Panc1 (cell line): ENCODE measurements around the gene NXPH4. TPM values are rescaled to one million over a fixed set of nuclear protein-coding genes. Genes with fewer than 3 reads are reported as not detected.

Experiments used
- ATAC-seq: fragments of 200-7000 bp; cut with Tn5 transposase; 2 replicates; pipeline ENCODE4 v1.9.1; 2020; ENCODE audit warnings: mild to moderate bottlenecking, moderate library complexity
- BruUV-seq: library from RNA; stranded (reverse); fragments of 400-500 nt; replicated peaks from 2 replicates; lab custom pipeline; 2021; lab: Mats Ljungman, UMichigan
- CTCF ChIA-PET: fragments of 300-600 bp; sonication (Branson Sonifier 250); formaldehyde crosslinking; loops from one replicate; lab custom pipeline; 2022; ENCODE audit warnings: antibody characterized with exemption; lab: Charles Lee
- POLR2A ChIA-PET: fragments of 300-600 bp; sonication (Branson Sonifier 250); formaldehyde crosslinking; loops from one replicate; lab custom pipeline; 2022; ENCODE audit warnings: antibody characterized with exemption; lab: Charles Lee
- DNase-seq: peaks from one replicate; pipeline ENCODE4 v3.0.0-alpha.2; 2010; ENCODE audit warnings: low read depth, low spot score
- H3K27ac ChIP-seq: 2 replicates; pipeline ENCODE4 v1.5.1; 2011; ENCODE audit warnings: mild to moderate bottlenecking, low read length, inconsistent platforms
- H3K27me3 ChIP-seq: fragments of 200-500 bp; sonication (Bioruptor generic); 2 replicates; pipeline ENCODE4 v1.6.0; 2014; ENCODE audit warnings: low read length, inconsistent platforms; ENCODE audit not compliant: control insufficient read depth, insufficient read depth
- H3K36me3 ChIP-seq: fragments of 200-500 bp; sonication (Bioruptor generic); 2 replicates; pipeline ENCODE4 v1.5.1; 2014; ENCODE audit warnings: inconsistent platforms, mild to moderate bottlenecking, low read length, moderate library complexity; ENCODE audit not compliant: control insufficient read depth, insufficient read depth
- H3K4me1 ChIP-seq: 2 replicates; pipeline ENCODE4 v1.5.1; 2011; ENCODE audit warnings: inconsistent platforms, mild to moderate bottlenecking, low read length, moderate library complexity; ENCODE audit not compliant: control insufficient read depth, insufficient read depth
- H3K4me3 ChIP-seq, 2 experiments: 2 replicates each; pipeline ENCODE4 v1.5.1; 2011 to 2012; ENCODE audit warnings: low read depth in 2 of 2, low read length in 2 of 2, mild to moderate bottlenecking in 2 of 2, inconsistent platforms in 1 of 2, moderate library complexity in 1 of 2
- H3K9me3 ChIP-seq: fragments of 200-500 bp; sonication (Bioruptor generic); 2 replicates; pipeline ENCODE4 v1.5.1; 2014; ENCODE audit warnings: low read depth, mild to moderate bottlenecking, inconsistent platforms, low read length, moderate library complexity; ENCODE audit not compliant: control insufficient read depth, insufficient read depth
- POLR2AphosphoS5 ChIP-seq: IDR thresholded peaks from 2 replicates; pipeline ENCODE4 v1.6.1; 2012; ENCODE audit warnings: mild to moderate bottlenecking, low read depth, low read length, moderate library complexity
- REST ChIP-seq, 2 experiments: IDR thresholded peaks; 2 replicates each; pipeline ENCODE4 v1.6.1; 2011 to 2012; ENCODE audit warnings: low read depth in 2 of 2, control low read depth in 1 of 2, low read length in 1 of 2, mild to moderate bottlenecking in 1 of 2, moderate library complexity in 1 of 2; ENCODE audit not compliant: insufficient read depth in 1 of 2
- SIN3A ChIP-seq: IDR thresholded peaks from 2 replicates; pipeline ENCODE4 v1.6.1; 2012; ENCODE audit warnings: low read depth, mild to moderate bottlenecking, low read length, moderate library complexity, borderline replicate concordance; ENCODE audit not compliant: insufficient read depth
- TCF7L2 ChIP-seq: IDR thresholded peaks from 2 replicates; pipeline ENCODE4 v1.6.1; 2011; ENCODE audit warnings: mild to moderate bottlenecking, low read depth, low read length, inconsistent platforms
- in situ Hi-C: cut with HindIII; loops from 2 replicates; pipeline ENCODE4 v1.10.0; 2016; ENCODE audit warnings: low sequenced_read_pairs, low pct_unique_long_range_greater_than_20kb
- intact Hi-C: fragments of 100-400 bp; cut with micrococcal nuclease; formaldehyde crosslinking; loops from one replicate; pipeline ENCODE4 v1.10.0; 2022; ENCODE audit not compliant: unreplicated experiment
- total RNA-seq: library from RNA; stranded (reverse); gene quantifications from one replicate; pipeline ENCODE4 v1.2.1, GENCODE V29; 2021; ENCODE audit not compliant: unreplicated experiment
- TF ChIP-seq, protein P1 (sequence below): fragments of 450-650 bp; IDR thresholded peaks from 2 replicates; pipeline ENCODE4 v1.5.1; 2017; ENCODE audit warnings: mild to moderate bottlenecking

NXPH4 gene
- total RNA-seq, 1 experiment from 2014 or later = 2.1 TPM

- DNase-seq (no peak), ATAC-seq (no peak)
- Histone ChIP-seq H3K27me3 (no peaks in the 10 kb centered on the region), H3K4me3 (peak overlapping the region; percentile 94 to 97), H3K4me1 (peaks cover 8% of the 10 kb centered on the region; the same call in 1 of the 2 replicates), H3K9me3 (no peaks in the 10 kb centered on the region), H3K36me3 (no peaks in the 10 kb centered on the region; the same call in none of the 2 replicates), H3K27ac (peak overlapping the region; percentile 96)
- intact Hi-C loops (no loop called here), in situ Hi-C loops (no loop called here)
- TF ChIP-seq POLR2AphosphoS5 (no peak), TCF7L2 (no peak), REST (IDR thresholded peaks at IDR 0.05; ENCODE audit: insufficient read depth in 1 of 2, low read depth in 2 of 2, low read length in 1 of 2) (no peak), SIN3A (no peak)
- TF ChIP-seq, protein P1, sequence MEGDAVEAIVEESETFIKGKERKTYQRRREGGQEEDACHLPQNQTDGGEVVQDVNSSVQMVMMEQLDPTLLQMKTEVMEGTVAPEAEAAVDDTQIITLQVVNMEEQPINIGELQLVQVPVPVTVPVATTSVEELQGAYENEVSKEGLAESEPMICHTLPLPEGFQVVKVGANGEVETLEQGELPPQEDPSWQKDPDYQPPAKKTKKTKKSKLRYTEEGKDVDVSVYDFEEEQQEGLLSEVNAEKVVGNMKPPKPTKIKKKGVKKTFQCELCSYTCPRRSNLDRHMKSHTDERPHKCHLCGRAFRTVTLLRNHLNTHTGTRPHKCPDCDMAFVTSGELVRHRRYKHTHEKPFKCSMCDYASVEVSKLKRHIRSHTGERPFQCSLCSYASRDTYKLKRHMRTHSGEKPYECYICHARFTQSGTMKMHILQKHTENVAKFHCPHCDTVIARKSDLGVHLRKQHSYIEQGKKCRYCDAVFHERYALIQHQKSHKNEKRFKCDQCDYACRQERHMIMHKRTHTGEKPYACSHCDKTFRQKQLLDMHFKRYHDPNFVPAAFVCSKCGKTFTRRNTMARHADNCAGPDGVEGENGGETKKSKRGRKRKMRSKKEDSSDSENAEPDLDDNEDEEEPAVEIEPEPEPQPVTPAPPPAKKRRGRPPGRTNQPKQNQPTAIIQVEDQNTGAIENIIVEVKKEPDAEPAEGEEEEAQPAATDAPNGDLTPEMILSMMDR = no peak
- ChIA-PET POLR2A (no interaction called here), CTCF (interaction anchor here (1.0 to 2.3 kb wide), 3 partner anchors 8 to 17 kb away, joined by 3 to 17 read pairs (median 8); no protein-coding TSS in a partner anchor)
- no TSS peak for BruUV-seq
These were observed 14.0 kb downstream of the NXPH4 start for GRCh38 chr12:57230381-57231155.

DNA sequence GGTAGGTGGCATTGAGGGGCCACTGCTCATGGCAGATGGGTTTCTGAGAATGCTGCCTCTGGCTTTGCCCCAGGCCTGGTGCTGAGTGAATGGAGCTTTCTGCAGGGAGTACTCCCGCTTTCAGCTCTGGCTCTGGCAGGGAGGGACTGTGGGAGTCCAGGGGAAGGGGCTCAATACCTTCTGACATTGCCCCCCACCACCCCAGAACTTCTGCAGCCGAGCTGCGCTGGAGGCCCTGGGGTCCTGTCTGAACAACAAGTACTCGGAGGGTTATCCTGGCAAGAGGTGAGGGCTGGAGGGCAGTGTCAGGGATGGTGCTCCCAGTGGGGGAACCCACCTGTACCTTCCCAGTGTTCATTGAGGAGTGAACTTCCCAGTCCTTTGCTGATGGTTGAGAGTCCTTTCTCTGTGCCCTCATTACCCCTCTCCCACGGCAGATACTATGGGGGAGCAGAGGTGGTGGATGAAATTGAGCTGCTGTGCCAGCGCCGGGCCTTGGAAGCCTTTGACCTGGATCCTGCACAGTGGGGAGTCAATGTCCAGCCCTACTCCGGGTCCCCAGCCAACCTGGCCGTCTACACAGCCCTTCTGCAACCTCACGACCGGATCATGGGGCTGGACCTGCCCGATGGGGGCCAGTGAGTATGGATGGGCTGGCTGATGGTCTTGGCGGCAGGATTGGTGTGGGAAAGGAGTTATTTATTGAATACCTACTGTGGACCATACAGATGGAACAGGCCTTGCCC lies 14.9 kb downstream of the NXPH4 start:
- H3K4me3 ChIP-seq = peak overlapping the region; percentile 94 to 97; a peak in 3 of 4 replicates
- in situ Hi-C loops = no loop called here

More for the DNA sequence above, 14.9 kb downstream of the NXPH4 start:
- peaks cover 8% of the 10 kb centered on the region; the same call in 1 of the 2 replicates for H3K4me1 ChIP-seq
- intact Hi-C loops = no loop called here
- no peaks in the 10 kb centered on the region for H3K9me3 ChIP-seq
- ChIA-PET POLR2A (no interaction called here), CTCF (interaction anchor here (0.9 to 2.3 kb wide), 2 partner anchors 18 kb away, joined by 7 to 8 read pairs; no protein-coding TSS in a partner anchor)
- H3K27ac ChIP-seq = no peak overlapping the region
- TF ChIP-seq SIN3A = no peak
- TF ChIP-seq TCF7L2 = no peak
- TF ChIP-seq POLR2AphosphoS5 = no peak
- TF ChIP-seq REST (IDR thresholded peaks at IDR 0.05; ENCODE audit: insufficient read depth in 1 of 2, low read depth in 2 of 2, low read length in 1 of 2) = no peak
- TF ChIP-seq, protein P1 = no peak
- no peaks in the 10 kb centered on the region for H3K27me3 ChIP-seq
- no peaks in the 10 kb centered on the region; the same call in none of the 2 replicates for H3K36me3 ChIP-seq
- DNase-seq = no peak
- no TSS peak for BruUV-seq
- ATAC-seq = no peak
